CD4-positive, alpha-beta T cell treated with Interleukin-6 for 4 hours (primary cell): Measurements from ENCODE around the gene TLR10.
"Not testable (repeated sequence)": the region's sequence is repeated elsewhere in the genome, so short reads cannot be mapped to it uniquely, and the experiment has no call there.

ENCODE experiments used
- DNase-seq: peaks from one replicate; pipeline ENCODE4 v3.0.0-alpha.2; 2020; ENCODE audit warnings: mixed read lengths

TLR10 gene

DNA sequence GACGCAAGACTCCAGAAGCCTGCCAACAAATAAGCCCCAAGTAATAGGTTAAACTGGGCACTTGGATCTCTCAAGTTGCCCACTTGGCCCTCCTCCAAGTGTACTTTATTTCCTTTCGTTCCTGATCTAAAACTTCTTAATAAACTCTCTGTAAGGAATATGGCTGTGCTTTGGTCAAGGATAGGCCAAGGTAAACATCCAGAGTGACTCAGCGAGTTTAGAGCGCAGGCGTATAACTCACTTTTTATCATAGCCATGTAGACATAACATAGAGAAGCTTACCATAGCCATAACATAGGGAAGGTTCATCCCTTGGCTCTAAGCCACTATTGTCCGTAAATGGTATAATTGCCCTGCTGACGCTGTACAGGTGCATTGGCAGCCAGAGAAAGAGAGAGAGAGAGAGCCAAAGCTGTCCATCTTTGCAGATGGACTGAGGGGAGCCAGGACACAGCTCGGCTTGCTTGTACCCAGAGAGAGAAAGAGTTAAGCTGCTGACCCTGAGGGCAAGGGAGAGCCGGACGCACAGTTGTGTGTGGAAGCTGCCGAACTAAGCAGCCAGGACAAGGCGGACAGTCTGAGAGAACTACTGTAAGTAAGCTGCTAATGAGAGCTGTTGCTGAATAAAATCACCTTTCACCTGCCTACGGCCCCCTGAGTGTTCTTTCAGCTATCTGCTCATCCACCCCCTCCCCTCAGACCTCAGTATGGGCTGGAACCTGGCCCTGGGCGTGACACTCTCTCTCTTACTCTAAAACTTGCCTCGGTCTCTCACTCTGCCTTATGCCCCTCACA, 20.0 kb upstream of the TLR10 start:
- no peak for DNase-seq

DNA sequence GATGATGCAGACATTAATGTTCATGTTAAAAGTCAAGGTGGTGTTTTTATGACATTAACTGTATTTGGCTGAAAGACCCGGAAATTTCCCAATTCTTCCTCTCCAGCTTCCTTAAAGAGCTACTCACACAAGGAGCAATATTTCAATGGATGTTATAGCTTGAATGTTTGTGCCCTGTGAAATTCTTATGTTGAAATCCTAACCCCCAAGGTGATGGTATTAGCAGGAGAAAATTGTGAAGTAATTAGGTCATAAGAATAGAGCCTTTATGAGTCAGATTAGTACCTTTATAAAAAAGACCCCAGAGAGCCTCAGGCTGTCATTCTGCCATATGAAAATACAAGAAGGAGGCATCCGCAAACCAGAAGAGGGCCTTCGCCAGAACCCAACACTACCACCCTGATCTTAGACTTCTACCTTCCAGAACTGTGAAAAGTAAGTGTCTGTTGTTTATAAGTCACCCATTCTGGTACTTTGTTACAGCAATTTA, 18.2 kb upstream of the TLR10 start:
- DNase-seq: no peak

GRCh38 chr4:38800366-38800765, 17.6 kb upstream of the TLR10 start:
- no peak for DNase-seq

- DNase-seq: no peak
Observed at GRCh38 chr4:38795087-38795486, 12.3 kb upstream of the TLR10 start.

- no peak for DNase-seq
Observed at GRCh38 chr4:38794051-38794450, 11.3 kb upstream of the TLR10 start.

GRCh38 chr4:38791010-38791409, 8.2 kb upstream of the TLR10 start:
- no peak for DNase-seq

- DNase-seq: no peak
Observed at GRCh38 chr4:38788317-38788716, 5.5 kb upstream of the TLR10 start.

- no peak for DNase-seq
Observed at GRCh38 chr4:38787693-38788092, 4.9 kb upstream of the TLR10 start.

- DNase-seq: no peak
Observed at GRCh38 chr4:38785901-38786402, 3.2 kb upstream of the TLR10 start.

DNA sequence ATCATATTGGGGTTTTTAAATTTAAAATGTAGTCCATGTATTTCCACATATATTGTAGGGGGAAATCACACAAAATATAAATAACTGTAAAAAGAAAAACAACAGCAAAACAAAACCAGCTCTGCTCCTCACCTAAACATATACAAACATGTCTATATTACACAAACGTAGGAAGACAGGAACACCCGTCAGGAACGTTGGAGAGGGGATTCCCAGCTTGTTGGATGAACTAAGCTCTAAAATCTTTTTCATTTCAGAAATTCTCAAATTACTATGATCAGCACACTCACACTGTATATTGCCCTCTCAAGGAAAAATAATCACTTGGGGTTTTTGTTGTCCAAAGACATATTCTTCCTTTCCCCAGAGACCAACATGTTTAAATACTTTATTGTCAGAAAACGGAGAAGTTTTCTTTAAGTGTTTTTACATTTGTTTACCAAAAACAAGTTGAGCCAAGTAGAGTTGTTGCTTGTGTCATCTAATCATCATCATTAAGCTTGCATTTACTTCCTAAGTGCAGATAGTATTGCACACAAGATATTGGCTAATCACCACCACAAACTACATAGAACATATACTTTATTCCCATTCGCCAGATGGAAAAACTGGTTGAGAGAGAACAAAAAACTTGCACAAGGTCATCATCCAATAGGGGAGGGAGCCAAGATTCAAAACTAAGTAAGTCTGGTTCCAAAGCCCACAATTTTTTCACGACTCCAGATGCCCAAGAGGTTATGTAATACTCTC, 2.4 kb upstream of the TLR10 start:
- DNase-seq: no peak

DNA sequence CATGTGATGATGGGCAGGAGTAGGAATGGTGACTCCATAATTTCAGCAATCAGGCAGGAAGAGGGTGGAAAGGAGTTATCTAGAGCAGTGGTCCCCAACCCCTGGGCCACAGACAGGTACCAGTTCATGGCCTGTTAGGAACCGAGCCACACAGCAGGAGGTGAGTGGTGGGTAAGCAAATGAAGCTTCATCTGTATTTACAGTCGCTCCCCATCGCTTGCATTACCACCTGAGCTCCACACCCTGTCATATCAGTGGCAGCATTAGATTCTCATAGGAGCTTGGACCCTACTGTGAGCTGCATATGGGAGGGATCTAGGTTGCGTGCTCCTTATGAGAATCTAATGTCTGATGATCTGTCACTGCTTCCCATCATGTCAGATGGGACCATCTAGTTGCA, 1.4 kb upstream of the TLR10 start:
- no peak for DNase-seq

GRCh38 chr4:38783109-38783460, 295 bp upstream of the TLR10 start:
- DNase-seq: no peak

DNA sequence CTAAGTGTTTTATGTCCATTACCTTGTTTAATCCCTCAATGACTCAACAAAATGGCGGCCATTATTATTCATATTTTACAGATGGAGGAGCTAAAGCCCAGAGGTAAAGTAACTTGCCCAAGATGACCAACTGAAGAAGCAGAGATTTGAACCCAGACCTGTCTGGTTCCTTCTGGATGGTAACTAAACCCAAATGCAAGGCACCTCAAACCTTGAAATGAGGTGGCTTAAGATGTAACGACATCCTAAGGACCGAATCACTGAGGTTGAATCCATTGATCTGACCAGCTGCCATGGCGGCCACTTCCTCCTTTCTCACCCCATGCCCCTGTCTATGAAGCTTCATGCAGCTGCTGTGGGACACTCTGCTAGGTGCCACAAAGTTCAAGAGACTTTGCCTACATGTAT, 932 bp downstream of the TLR10 start:
- DNase-seq: no peak

GRCh38 chr4:38780833-38781484, 1.8 kb downstream of the TLR10 start:
- DNase-seq: no peak

GRCh38 chr4:38779790-38780189, 3.0 kb downstream of the TLR10 start:
- no peak for DNase-seq

- DNase-seq: not testable (repeated sequence)
Observed at GRCh38 chr4:38777925-38778324, 4.9 kb downstream of the TLR10 start.

DNA sequence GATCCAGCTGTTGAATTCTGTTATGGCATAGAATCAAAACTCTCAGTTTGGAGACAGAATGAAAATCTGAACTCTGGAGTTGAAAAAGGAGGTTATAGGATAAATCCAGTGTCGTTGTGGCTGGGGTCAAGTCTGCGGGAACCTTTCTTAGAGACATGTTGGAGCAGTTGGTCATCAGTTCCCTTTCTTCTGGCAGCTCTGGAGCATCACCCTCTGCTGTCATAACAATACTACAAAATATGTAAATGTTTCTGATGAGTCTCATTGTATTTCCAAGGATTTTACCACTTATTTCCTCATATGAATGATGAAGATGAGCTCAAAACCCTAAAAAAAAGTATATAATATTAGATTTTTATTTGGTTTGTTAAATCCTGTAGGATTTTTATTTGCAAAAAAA, 7.5 kb downstream of the TLR10 start:
- DNase-seq: no peak

DNA sequence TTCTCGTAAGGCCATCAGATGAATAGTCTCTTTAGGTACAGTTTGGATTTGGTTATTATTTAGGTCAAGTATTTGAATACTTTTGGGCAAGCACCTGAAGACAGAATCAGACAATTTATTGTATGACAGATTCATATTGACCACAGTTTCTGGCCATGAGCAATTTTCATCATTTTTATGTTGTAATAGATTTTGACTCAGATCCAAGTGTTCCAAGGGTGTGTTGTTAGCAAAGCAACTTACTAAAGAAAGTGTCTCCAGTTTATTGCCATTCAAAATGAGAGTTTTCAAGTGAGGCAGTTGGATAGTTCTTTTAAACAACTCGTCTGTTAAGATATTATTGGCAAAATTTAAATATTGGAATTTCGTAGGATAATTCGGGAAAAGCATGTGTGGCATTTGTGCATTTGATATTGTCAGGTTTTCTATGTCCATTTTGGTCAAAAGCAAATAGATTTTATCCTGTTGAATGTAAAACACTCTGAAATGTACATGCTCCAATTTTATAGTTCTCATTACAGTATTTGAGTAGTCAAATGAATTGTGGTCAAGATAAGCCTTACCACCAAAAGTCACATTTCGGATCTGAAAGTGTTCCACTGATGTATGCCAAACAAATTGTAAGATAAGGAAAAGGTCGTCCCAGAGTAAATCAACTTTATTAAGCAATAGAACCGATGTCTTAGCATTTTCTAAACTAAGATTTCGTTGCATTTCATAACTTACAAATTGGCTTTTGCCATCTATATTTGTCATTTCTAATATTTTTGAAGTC, 8.4 kb downstream of the TLR10 start:
- DNase-seq: no peak

DNA sequence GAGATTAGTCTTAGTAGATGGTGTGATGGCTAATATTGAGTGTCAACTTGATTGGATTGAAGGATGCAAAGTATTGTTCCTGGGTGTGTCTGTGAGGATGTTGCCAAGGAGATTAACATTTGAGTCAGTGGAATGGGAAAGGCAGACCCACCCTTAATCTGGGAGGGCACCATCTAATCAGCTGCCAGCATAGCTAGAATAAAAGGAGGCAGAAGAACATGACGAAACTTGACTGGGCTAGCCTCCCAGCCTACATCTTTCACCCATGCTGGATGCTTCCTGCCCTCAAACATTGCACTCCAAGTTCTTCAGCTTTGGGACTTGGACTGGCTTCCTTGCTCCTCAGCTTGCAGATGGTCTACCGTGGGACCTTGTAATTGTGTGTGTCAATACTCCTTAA, 12.5 kb downstream of the TLR10 start:
- not testable (repeated sequence) for DNase-seq

DNA sequence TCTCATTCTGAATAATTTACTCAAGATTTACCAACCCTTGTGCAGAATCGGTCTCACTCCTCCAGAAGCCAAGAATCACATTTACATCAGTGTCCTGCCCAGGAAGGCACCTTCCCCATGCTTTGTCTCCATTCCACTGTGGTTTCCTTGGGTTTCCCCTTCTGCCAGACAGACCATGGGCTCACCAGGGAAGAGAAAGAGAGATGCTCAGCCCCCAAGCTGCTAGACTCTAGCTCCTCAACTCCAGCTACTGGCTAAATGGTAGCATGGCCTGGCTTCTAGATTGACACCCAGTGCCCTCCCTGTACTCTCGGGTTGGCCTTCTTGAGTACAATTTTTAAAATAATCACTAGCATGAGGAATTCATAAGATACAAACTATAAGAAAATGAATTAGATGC, 12.9 kb downstream of the TLR10 start:
- DNase-seq: no peak

GRCh38 chr4:38769441-38769840, 13.3 kb downstream of the TLR10 start:
- no peak for DNase-seq

GRCh38 chr4:38768968-38769394, 13.8 kb downstream of the TLR10 start:
- DNase-seq: no peak

- not testable (repeated sequence) for DNase-seq
Observed at GRCh38 chr4:38766940-38767339, 15.8 kb downstream of the TLR10 start.
